Astrocyte (in vitro differentiated cells and primary cell): Measurements from ENCODE around the gene PARM1. TPM values are rescaled to one million over a fixed set of nuclear protein-coding genes. Genes with fewer than 3 reads are reported as not detected.
"Not testable (repeated sequence)": the region's sequence is repeated elsewhere in the genome, so short reads cannot be mapped to it uniquely, and the experiment has no call there.

ENCODE experiments used
- DNase-seq: peaks from one replicate; pipeline ENCODE4 v3.0.0-alpha.2; 2010; ENCODE audit warnings: low read depth
- FAIRE-seq: peaks from 2 replicates; lab custom pipeline; 2011; peaks lifted over from hg19 to GRCh38; lab: Jason Lieb, UNC
- H2AFZ ChIP-seq: 2 replicates; pipeline ENCODE4 v1.6.0; 2012; ENCODE audit warnings: low read depth, low read length, inconsistent platforms
- H3K27ac ChIP-seq: 2 replicates; pipeline ENCODE4 v1.5.1; 2011; ENCODE audit warnings: low read depth, low read length, inconsistent platforms
- H3K27me3 ChIP-seq: 2 replicates; pipeline ENCODE4 v1.6.0; 2011; ENCODE audit warnings: low read length, inconsistent platforms; ENCODE audit not compliant: insufficient read depth
- H3K36me3 ChIP-seq: 2 replicates; pipeline ENCODE4 v1.5.1; 2011; ENCODE audit warnings: low read length, inconsistent platforms; ENCODE audit not compliant: insufficient read depth
- H3K4me1 ChIP-seq: 2 replicates; pipeline ENCODE4 v1.5.1; 2011; ENCODE audit warnings: low read length, inconsistent platforms; ENCODE audit not compliant: insufficient read depth
- H3K4me2 ChIP-seq: 2 replicates; pipeline ENCODE4 v1.6.0; 2012; ENCODE audit warnings: low read length, inconsistent platforms
- H3K4me3 ChIP-seq: 2 replicates; pipeline ENCODE4 v1.5.1; 2011; ENCODE audit warnings: low read depth, mild to moderate bottlenecking, low read length, inconsistent platforms; ENCODE audit not compliant: insufficient read depth
- H3K79me2 ChIP-seq: 2 replicates; pipeline ENCODE4 v1.6.0; 2012; ENCODE audit warnings: mild to moderate bottlenecking, low read length, inconsistent platforms; ENCODE audit not compliant: insufficient read depth
- H3K9ac ChIP-seq: 2 replicates; pipeline ENCODE4 v1.6.0; 2012; ENCODE audit warnings: mild to moderate bottlenecking, low read length, inconsistent platforms
- H3K9me3 ChIP-seq: 2 replicates; pipeline ENCODE4 v1.5.1; 2012; ENCODE audit warnings: low read depth, mild to moderate bottlenecking, low read length, inconsistent platforms; ENCODE audit not compliant: insufficient read depth
- H4K20me1 ChIP-seq: 2 replicates; pipeline ENCODE4 v1.6.0; 2012; ENCODE audit warnings: low read length, inconsistent platforms; ENCODE audit not compliant: insufficient read depth
- H3K27ac Mint-ChIP-seq: one replicate; pipeline ENCODE4 v1.8.0; 2021; ENCODE audit warnings: mild to moderate bottlenecking, mixed read lengths; ENCODE audit not compliant: unreplicated experiment
- H3K27me3 Mint-ChIP-seq: one replicate; pipeline ENCODE4 v1.8.0; 2021; ENCODE audit warnings: low read depth, mixed read lengths; ENCODE audit not compliant: unreplicated experiment
- H3K36me3 Mint-ChIP-seq: one replicate; pipeline ENCODE4 v1.8.0; 2021; ENCODE audit warnings: low read depth, mixed read lengths; ENCODE audit not compliant: unreplicated experiment
- H3K4me1 Mint-ChIP-seq: one replicate; pipeline ENCODE4 v1.8.0; 2021; ENCODE audit warnings: low read depth, mixed read lengths; ENCODE audit not compliant: unreplicated experiment
- H3K4me3 Mint-ChIP-seq: one replicate; pipeline ENCODE4 v1.8.0; 2021; ENCODE audit warnings: mild to moderate bottlenecking, moderate library complexity, mixed read lengths; ENCODE audit not compliant: unreplicated experiment
- H3K9me3 Mint-ChIP-seq: one replicate; pipeline ENCODE4 v1.8.0; 2021; ENCODE audit warnings: mild to moderate bottlenecking, mixed read lengths; ENCODE audit not compliant: unreplicated experiment
- CTCF ChIP-seq: IDR thresholded peaks from 2 replicates; pipeline ENCODE4 v1.5.1; 2011; ENCODE audit warnings: low read depth, mild to moderate bottlenecking, inconsistent platforms, low read length, moderate library complexity; ENCODE audit not compliant: insufficient read depth
- EZH2 ChIP-seq: IDR thresholded peaks from 2 replicates; pipeline ENCODE4 v1.6.1; 2012; ENCODE audit warnings: mild to moderate bottlenecking, low read length, inconsistent platforms; ENCODE audit not compliant: insufficient read depth
- total RNA-seq: library from RNA; stranded (reverse); gene quantifications from 2 replicates; pipeline ENCODE4 v1.2.1, GENCODE V29; 2021

PARM1 gene
- total RNA-seq, 1 donor from 2014 or later: 1.2 TPM

GRCh38 chr4:74982546-74983252 is 49.8 kb downstream of the PARM1 start:
- H3K4me3 Mint-ChIP-seq: no peak overlapping the region
- no peaks in the 10 kb centered on the region for H4K20me1 ChIP-seq
- no peak overlapping the region for H3K4me3 ChIP-seq
- peaks cover 2% of the 10 kb centered on the region for H3K36me3 Mint-ChIP-seq
- no peaks in the 10 kb centered on the region for H3K4me1 Mint-ChIP-seq
- no peak for FAIRE-seq
- H3K36me3 ChIP-seq: no peaks in the 10 kb centered on the region
- TF ChIP-seq CTCF (no peak), EZH2 (no peak)
- no peak for DNase-seq
- H3K79me2 ChIP-seq: no peaks in the 10 kb centered on the region
- H2AFZ ChIP-seq: no peak overlapping the region
- H3K27me3 ChIP-seq: no peaks in the 10 kb centered on the region
- H3K9me3 Mint-ChIP-seq: peaks cover 18% of the 10 kb centered on the region
- no peaks in the 10 kb centered on the region for H3K4me1 ChIP-seq
- no peak overlapping the region for H3K4me2 ChIP-seq
- no peaks in the 10 kb centered on the region for H3K9me3 ChIP-seq
- H3K27ac ChIP-seq: no peak overlapping the region
- H3K27ac Mint-ChIP-seq: no peak overlapping the region
- no peak overlapping the region for H3K9ac ChIP-seq
- no peaks in the 10 kb centered on the region for H3K27me3 Mint-ChIP-seq

GRCh38 chr4:74983253-74983635 is 50.3 kb downstream of the PARM1 start:
- no peak overlapping the region for H3K4me2 ChIP-seq
- FAIRE-seq: no peak
- Mint-ChIP-seq H3K9me3 (peaks cover 15% of the 10 kb centered on the region), H3K27ac (no peak overlapping the region), H3K4me1 (no peaks in the 10 kb centered on the region), H3K4me3 (no peak overlapping the region), H3K27me3 (no peaks in the 10 kb centered on the region), H3K36me3 (peaks cover 2% of the 10 kb centered on the region)
- no peaks in the 10 kb centered on the region for H4K20me1 ChIP-seq
- H3K4me3 ChIP-seq: no peak overlapping the region
- H3K27me3 ChIP-seq: no peaks in the 10 kb centered on the region
- H3K36me3 ChIP-seq: no peaks in the 10 kb centered on the region
- no peak overlapping the region for H3K27ac ChIP-seq
- no peak overlapping the region for H3K9ac ChIP-seq
- no peak for DNase-seq
- H3K9me3 ChIP-seq: no peaks in the 10 kb centered on the region
- H2AFZ ChIP-seq: no peak overlapping the region
- TF ChIP-seq EZH2 (no peak), CTCF (no peak)
- no peaks in the 10 kb centered on the region for H3K4me1 ChIP-seq
- no peaks in the 10 kb centered on the region for H3K79me2 ChIP-seq

- Histone ChIP-seq H3K36me3 (no peaks in the 10 kb centered on the region), H4K20me1 (no peaks in the 10 kb centered on the region), H3K79me2 (no peaks in the 10 kb centered on the region), H3K4me2 (no peak overlapping the region), H2AFZ (no peak overlapping the region), H3K9ac (no peak overlapping the region), H3K4me3 (no peak overlapping the region), H3K4me1 (no peaks in the 10 kb centered on the region), H3K9me3 (no peaks in the 10 kb centered on the region), H3K27ac (no peak overlapping the region), H3K27me3 (no peaks in the 10 kb centered on the region)
- Mint-ChIP-seq H3K4me3 (no peak overlapping the region), H3K27ac (no peak overlapping the region), H3K9me3 (no peaks in the 10 kb centered on the region), H3K4me1 (no peaks in the 10 kb centered on the region), H3K27me3 (no peaks in the 10 kb centered on the region), H3K36me3 (no peaks in the 10 kb centered on the region)
- DNase-seq: no peak
- no peak for FAIRE-seq
- TF ChIP-seq CTCF (no peak), EZH2 (no peak)
Measured at GRCh38 chr4:74990276-74990875, 57.5 kb downstream of the PARM1 start.

GRCh38 chr4:74994436-74994835 is 61.5 kb downstream of the PARM1 start:
- H3K4me1 ChIP-seq, H3K27ac ChIP-seq, H3K9ac ChIP-seq, H4K20me1 ChIP-seq, H3K79me2 ChIP-seq, H3K4me2 ChIP-seq, H2AFZ ChIP-seq, H3K9me3 Mint-ChIP-seq, H3K36me3 Mint-ChIP-seq, H3K9me3 ChIP-seq, H3K27ac Mint-ChIP-seq, H3K27me3 Mint-ChIP-seq, H3K4me3 Mint-ChIP-seq, H3K36me3 ChIP-seq, H3K27me3 ChIP-seq, FAIRE-seq, H3K4me1 Mint-ChIP-seq, H3K4me3 ChIP-seq, DNase-seq: not testable (repeated sequence)
